Heart right ventricle (tissue), 16 donors: ENCODE measurements around the gene USP20. TPM values are rescaled to one million over a fixed set of nuclear protein-coding genes. Genes with fewer than 3 reads are reported as not detected.

Source experiments
- ATAC-seq, 8 donors: fragments of 200-7000 bp; cut with Tn5 transposase; one replicate each; pipeline ENCODE4 v1.9.1; 2020; ENCODE audit warnings: mild to moderate bottlenecking in 8 of 8, moderate library complexity in 8 of 8, moderate number of reproducible peaks in 1 of 8
- DNase-seq, 2 donors: peaks; one replicate each; pipeline ENCODE4 v3.0.0-alpha.2; 2020
- H3K27ac ChIP-seq, 10 donors: fragments of 200-600 bp; sonication (generic) in 2 of 10; one replicate each; pipeline versions ENCODE4 v1.5.0 to v1.8.0; 2020 to 2022; ENCODE audit warnings: mild to moderate bottlenecking in 3 of 10
- H3K27me3 ChIP-seq, 7 donors: fragments of 200-600 bp; one replicate each; pipeline ENCODE4 v1.8.0; 2021 to 2022; ENCODE audit warnings: mild to moderate bottlenecking in 2 of 7
- H3K36me3 ChIP-seq, 9 donors: fragments of 200-600 bp; sonication (generic) in 1 of 9; one replicate each; pipeline versions ENCODE4 v1.5.0 to v1.8.0; 2020 to 2022; ENCODE audit warnings: mild to moderate bottlenecking in 2 of 9
- H3K4me1 ChIP-seq, 9 donors: fragments of 200-600 bp; sonication (generic) in 1 of 9; one replicate each; pipeline versions ENCODE4 v1.5.0 to v1.8.0; 2020 to 2022; ENCODE audit warnings: mild to moderate bottlenecking in 4 of 9
- H3K4me3 ChIP-seq, 10 donors: fragments of 200-600 bp; sonication (generic) in 2 of 10; one replicate each; pipeline versions ENCODE4 v1.5.0 to v1.8.0; 2020 to 2022; ENCODE audit warnings: mild to moderate bottlenecking in 7 of 10, moderate library complexity in 2 of 10
- H3K9me3 ChIP-seq, 11 donors: fragments of 200-600 bp in 10 of 11; sonication (generic) in 2 of 11; one replicate each; pipeline versions ENCODE4 v1.5.0 to v1.8.0; 2013 to 2022; ENCODE audit warnings: mild to moderate bottlenecking in 2 of 11, control low read depth in 1 of 11, moderate library complexity in 1 of 11
- CTCF ChIP-seq, 9 donors: fragments of 200-600 bp; sonication (generic) in 2 of 9; IDR thresholded peaks; one replicate each; pipeline versions ENCODE4 v1.5.0 to v1.8.0; 2021 to 2022; ENCODE audit warnings: antibody characterized with exemption in 9 of 9, mild to moderate bottlenecking in 5 of 9, moderate library complexity in 1 of 9
- WGBS, 2 donors: extraction: QIAGEN DNeasy Blood & Tissue Kit; methylation state at CpG; one replicate each; pipeline ENCODE4 v1.1.7; 2013; ENCODE audit warnings: inconsistent platforms in 1 of 2; 5-methylcytosine and 5-hydroxymethylcytosine counted together
- intact Hi-C, 10 donors: fragments of 100-400 bp; cut with DNase I; formaldehyde crosslinking; loops; one replicate each; pipeline versions ENCODE4 v1.11.1 to v1.14.2; 2022
- polyA plus RNA-seq, 2 donors: library from polyadenylated mRNA; stranded (reverse); fragments of 200-250 nt; gene quantifications; one replicate each; pipeline ENCODE4 v1.2.3, GENCODE V29; 2013
- total RNA-seq, 10 donors: library from RNA; stranded (reverse); fragmentation: NEBNext Ultra II Directional in 3 of 10; extraction: Animal tissue kit (Norgen Biotek cat#: 25700) in 3 of 10; gene quantifications; one replicate each; pipeline versions ENCODE4 v1.2.1 to v1.2.4, GENCODE V29; 2021 to 2023
- donor health status: Arrhythmogenic right ventricular cardiomyopathy.
- donor health status: ischemic (EF 13 %, LVEDD 7.1; RV severe dilation, severe dysfunction).
- donor health status: healthy with polysubstance abuse.
- donor health status: DM: no; HTN: yes; CAD: no.
- donor health status: DM: no; HTN: no; CAD: no.
- donor health status: ischemic (EF 25% LVEDD 6.9; RV normal size, moderate dysfunction).
- donor health status: ischemic (EF 25% LVEDD 5.7; RV mildly dilated, moderate dysfunction).
- donor health status: healthy.
- donor health status: DM: yes; HTN: yes; CAD: no.
- donor health status: Ischemic cardiomyopathy.
- donor health status: ischemic (EF 35%, LVEDD 5.7; RV mildly dilated, moderate dysfunction).
- donor health status: nonischemic (EF 11% LVEDD 7.7; RV severe dilation, severe dysfunction).
- donor health status: DM: yes; HTN: yes; CAD: no.
- donor health status: PGD.
- donor health status: ischemic (EF 29% LVEDD 5.4; RV normal size, mild dysfunction).
- donor health status: nonischemic (EF 23%, LVEDD 6.1; RV moderate dilation, normal function).

The USP20 gene
- total and polyA plus RNA-seq, 12 donors = 10.9 to 16.8 (median 12.5) TPM

GRCh38 chr9:129861447-129861827 is 26.2 kb downstream of the USP20 start:
- no peak for DNase-seq
- no peak for ATAC-seq
- intact Hi-C loops = no loop called here

GRCh38 chr9:129863059-129863690 is 27.9 kb downstream of the USP20 start:
- H3K4me3 ChIP-seq = no peak overlapping the region
- no peak for DNase-seq
- peaks cover 0 to 90% (median 40%) of the 10 kb centered on the region in 9 donors for H3K36me3 ChIP-seq
- no peaks in the 10 kb centered on the region for H3K27me3 ChIP-seq
- H3K4me1 ChIP-seq = peaks cover 0 to 36% (median 0%) of the 10 kb centered on the region in 9 donors
- no peak for TF ChIP-seq CTCF (IDR thresholded peaks at IDR 0.05)
- WGBS, 2 donors = 66% methylated on average over 14 of the region's 14 CpGs
- peak overlapping the region in 1 of 10 donors; percentile 40 for H3K27ac ChIP-seq
- ATAC-seq = no peak
- H3K9me3 ChIP-seq = no peaks in the 10 kb centered on the region
- intact Hi-C loops = no loop called here

More at GRCh38 chr9:129861447-129861827, 26.2 kb downstream of the USP20 start:
- Histone ChIP-seq H3K9me3 (no peaks in the 10 kb centered on the region), H3K27ac (no peak overlapping the region), H3K4me1 (peaks cover 0 to 25% (median 0%) of the 10 kb centered on the region in 9 donors), H3K36me3 (peaks cover 0 to 96% (median 44%) of the 10 kb centered on the region in 9 donors), H3K4me3 (no peak overlapping the region), H3K27me3 (no peaks in the 10 kb centered on the region)
- WGBS, 2 donors = 86 to 95% methylated on average over 12 of the region's 12 CpGs
- TF ChIP-seq CTCF (IDR thresholded peaks at IDR 0.05) = no peak

DNA sequence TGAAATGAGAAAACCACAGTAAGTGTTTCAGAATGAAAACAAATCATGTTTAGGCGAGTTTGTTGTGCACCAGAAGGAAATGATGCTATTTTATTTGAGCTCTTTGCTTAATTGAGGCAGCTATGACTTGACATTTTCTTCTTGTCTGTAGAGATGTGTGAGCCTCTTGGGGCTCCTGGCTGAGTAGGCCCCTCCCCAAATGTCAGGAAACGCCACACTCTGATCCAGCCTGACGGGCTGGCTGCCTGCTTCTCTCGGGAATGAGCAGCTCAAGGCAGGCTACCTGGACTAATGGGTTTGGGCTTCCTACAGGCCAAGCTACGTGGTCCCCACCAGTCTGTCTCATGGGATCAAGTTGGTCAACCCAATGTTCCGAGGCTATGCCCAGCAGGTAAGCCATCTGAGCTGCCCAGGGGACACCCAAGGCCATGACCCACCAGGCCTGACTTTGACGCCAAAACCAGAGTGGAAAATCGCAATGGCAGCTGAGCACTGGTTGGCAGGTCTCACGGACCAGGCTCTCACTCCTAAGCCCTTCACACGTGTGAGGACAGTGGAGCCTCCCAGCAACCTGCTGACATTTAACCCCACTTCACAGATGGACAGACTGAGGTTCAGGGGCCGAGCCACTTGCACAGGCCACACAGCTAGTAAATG is 29.9 kb downstream of the USP20 start:
- no peak overlapping the region for H3K4me3 ChIP-seq
- no peak for ATAC-seq
- H3K4me1 ChIP-seq = peaks cover 0 to 50% (median 0%) of the 10 kb centered on the region in 9 donors
- peaks cover 0 to 90% (median 32%) of the 10 kb centered on the region in 9 donors for H3K36me3 ChIP-seq
- TF ChIP-seq CTCF (IDR thresholded peaks at IDR 0.05) = no peak
- no peak for DNase-seq
- 64 to 78% methylated on average over 11 of the region's 11 CpGs for WGBS, 2 donors
- peak overlapping the region in 1 of 10 donors; percentile 34 for H3K27ac ChIP-seq
- intact Hi-C loops = no loop called here
- H3K9me3 ChIP-seq = no peaks in the 10 kb centered on the region
- H3K27me3 ChIP-seq = no peaks in the 10 kb centered on the region

- Histone ChIP-seq H3K27ac (peak overlapping the region in 1 of 10 donors; percentile 44), H3K9me3 (no peaks in the 10 kb centered on the region), H3K36me3 (peaks cover 0 to 83% (median 27%) of the 10 kb centered on the region in 9 donors), H3K4me1 (peaks cover 0 to 50% (median 0%) of the 10 kb centered on the region in 9 donors), H3K4me3 (no peak overlapping the region), H3K27me3 (no peaks in the 10 kb centered on the region)
- no peak for TF ChIP-seq CTCF (IDR thresholded peaks at IDR 0.05)
- intact Hi-C loops = no loop called here
- WGBS, 2 donors = 75 to 90% methylated on average over 14 of the region's 14 CpGs
- DNase-seq (no peak), ATAC-seq (no peak)
These were observed 30.5 kb downstream of the USP20 start for GRCh38 chr9:129865668-129866320.
